HUES6 (cell line): Measurements from ENCODE around the gene TMEM101.

ENCODE experiments used
- H3K27ac ChIP-seq: 2 replicates; pipeline ENCODE4 v1.7.0; 2013; ENCODE audit warnings: low read depth, mild to moderate bottlenecking, low read length, inconsistent platforms
- H3K27me3 ChIP-seq: 2 replicates; pipeline ENCODE4 v1.6.1; 2013; ENCODE audit warnings: low read length; ENCODE audit not compliant: control insufficient read depth, insufficient read depth
- H3K36me3 ChIP-seq: 2 replicates; pipeline ENCODE4 v1.6.1; 2013; ENCODE audit warnings: low read length; ENCODE audit not compliant: control insufficient read depth, insufficient read depth
- H3K4me1 ChIP-seq: 2 replicates; pipeline ENCODE4 v1.6.1; 2013; ENCODE audit warnings: low read length; ENCODE audit not compliant: control insufficient read depth, insufficient read depth
- H3K4me3 ChIP-seq: 2 replicates; pipeline ENCODE4 v1.5.1; 2013; ENCODE audit warnings: low read depth, low read length
- H3K9ac ChIP-seq: one replicate; pipeline ENCODE4 v1.6.1; 2013; ENCODE audit warnings: mild to moderate bottlenecking, low read length
- H3K9me3 ChIP-seq: 2 replicates; pipeline ENCODE4 v1.6.1; 2013; ENCODE audit warnings: low read depth, low read length; ENCODE audit not compliant: control insufficient read depth, insufficient read depth

TMEM101 gene

GRCh38 chr17:44006598-44007345, 8.0 kb downstream of the TMEM101 start:
- Histone ChIP-seq H3K4me3 (peak overlapping the region; percentile 86), H3K9me3 (no peaks in the 10 kb centered on the region), H3K27ac (no peak overlapping the region), H3K9ac (peak overlapping the region; percentile 66), H3K4me1 (peaks cover 14% of the 10 kb centered on the region), H3K27me3 (peaks cover 42% of the 10 kb centered on the region), H3K36me3 (peaks cover 16% of the 10 kb centered on the region)

- H3K27ac ChIP-seq = no peak overlapping the region
- peak overlapping the region; percentile 66 for H3K9ac ChIP-seq
- no peaks in the 10 kb centered on the region for H3K9me3 ChIP-seq
- H3K27me3 ChIP-seq = peaks cover 42% of the 10 kb centered on the region
- peaks cover 11% of the 10 kb centered on the region for H3K36me3 ChIP-seq
- H3K4me3 ChIP-seq = peak overlapping the region; percentile 86
- H3K4me1 ChIP-seq = peaks cover 14% of the 10 kb centered on the region
Observed at GRCh38 chr17:44006272-44006597, 8.5 kb downstream of the TMEM101 start.

GRCh38 chr17:44005527-44006271, 9.1 kb downstream of the TMEM101 start:
- Histone ChIP-seq H3K9ac (peak overlapping the region; percentile 66), H3K27ac (no peak overlapping the region)

GRCh38 chr17:44004761-44005526, 9.8 kb downstream of the TMEM101 start:
- H3K4me1 ChIP-seq = peaks cover 14% of the 10 kb centered on the region
- H3K27me3 ChIP-seq = peaks cover 42% of the 10 kb centered on the region
- no peak overlapping the region for H3K27ac ChIP-seq
- H3K4me3 ChIP-seq = peak overlapping the region; percentile 86
- H3K36me3 ChIP-seq = peaks cover 4% of the 10 kb centered on the region
- H3K9ac ChIP-seq = peak overlapping the region; percentile 57
- no peaks in the 10 kb centered on the region for H3K9me3 ChIP-seq

More at GRCh38 chr17:44005527-44006271, 9.1 kb downstream of the TMEM101 start:
- Histone ChIP-seq H3K4me1 (peaks cover 14% of the 10 kb centered on the region), H3K36me3 (peaks cover 9% of the 10 kb centered on the region), H3K9me3 (no peaks in the 10 kb centered on the region), H3K4me3 (peak overlapping the region; percentile 86), H3K27me3 (peaks cover 42% of the 10 kb centered on the region)

GRCh38 chr17:44004077-44004760, 10.5 kb downstream of the TMEM101 start, which contains the start of gene NAGS:
Gene NAGS, plus strand, starts transcription at chr17:44004622. Its CDS starts 42 bp downstream, at chr17:44004664.
- Histone ChIP-seq H3K9ac (peak within 1 kb of the TSS; percentile 57), H3K36me3 (no peaks in the 10 kb centered on the region), H3K9me3 (no peaks in the 10 kb centered on the region), H3K4me3 (peak within 1 kb of the TSS; percentile 86), H3K4me1 (peaks cover 14% of the 10 kb centered on the region), H3K27me3 (peaks cover 42% of the 10 kb centered on the region), H3K27ac (no peak within 1 kb of the TSS)

GRCh38 chr17:44002141-44002848, 12.5 kb downstream of the TMEM101 start:
- no peaks in the 10 kb centered on the region for H3K9me3 ChIP-seq
- H3K27ac ChIP-seq = no peak overlapping the region
- H3K36me3 ChIP-seq = no peaks in the 10 kb centered on the region
- H3K27me3 ChIP-seq = peaks cover 42% of the 10 kb centered on the region
- H3K4me1 ChIP-seq = peaks cover 5% of the 10 kb centered on the region; the same call in 1 of the 2 replicates
- H3K9ac ChIP-seq = no peak overlapping the region
- H3K4me3 ChIP-seq = no peak overlapping the region

- Histone ChIP-seq H3K4me3 (no peak overlapping the region), H3K9ac (no peak overlapping the region), H3K9me3 (no peaks in the 10 kb centered on the region), H3K27me3 (peaks cover 42% of the 10 kb centered on the region), H3K36me3 (no peaks in the 10 kb centered on the region), H3K4me1 (peaks cover 5% of the 10 kb centered on the region; the same call in 1 of the 2 replicates), H3K27ac (no peak overlapping the region)
Observed at GRCh38 chr17:44001461-44001920, 13.3 kb downstream of the TMEM101 start.

- Histone ChIP-seq H3K9ac (no peak overlapping the region), H3K27ac (no peak overlapping the region), H3K4me1 (peaks cover 5% of the 10 kb centered on the region; the same call in 1 of the 2 replicates), H3K4me3 (no peak overlapping the region), H3K27me3 (peaks cover 40% of the 10 kb centered on the region), H3K36me3 (no peaks in the 10 kb centered on the region), H3K9me3 (no peaks in the 10 kb centered on the region)
Observed at GRCh38 chr17:44000871-44001460, 13.8 kb downstream of the TMEM101 start.

- H3K27me3 ChIP-seq = peaks cover 33% of the 10 kb centered on the region
- H3K9me3 ChIP-seq = no peaks in the 10 kb centered on the region
- no peak overlapping the region for H3K9ac ChIP-seq
- no peaks in the 10 kb centered on the region for H3K36me3 ChIP-seq
- peaks cover 2% of the 10 kb centered on the region; the same call in 1 of the 2 replicates for H3K4me1 ChIP-seq
- no peak overlapping the region for H3K4me3 ChIP-seq
- no peak overlapping the region for H3K27ac ChIP-seq
Observed at GRCh38 chr17:44000141-44000860, 14.5 kb downstream of the TMEM101 start.
